GM19397 (cell line): ENCODE measurements around the gene RFTN1.

Experiments used
- ATAC-seq: cut with Tn5 transposase; IDR thresholded peaks from one replicate; pipeline ENCODE4 v1.9.1; 2021; ENCODE audit warnings: mild to moderate bottlenecking, moderate library complexity; ENCODE audit not compliant: unreplicated experiment

RFTN1 gene

GRCh38 chr3:16415911-16416476, 97.5 kb downstream of the RFTN1 start:
- no peak for ATAC-seq

GRCh38 chr3:16413321-16413720, 100.2 kb downstream of the RFTN1 start:
- ATAC-seq: no peak

- ATAC-seq: no peak
These were observed 101.2 kb downstream of the RFTN1 start for GRCh38 chr3:16412192-16412800.

GRCh38 chr3:16411441-16411840, 102.1 kb downstream of the RFTN1 start:
- no peak for ATAC-seq

- ATAC-seq: no peak
These were observed 102.8 kb downstream of the RFTN1 start for GRCh38 chr3:16410659-16411058.

DNA sequence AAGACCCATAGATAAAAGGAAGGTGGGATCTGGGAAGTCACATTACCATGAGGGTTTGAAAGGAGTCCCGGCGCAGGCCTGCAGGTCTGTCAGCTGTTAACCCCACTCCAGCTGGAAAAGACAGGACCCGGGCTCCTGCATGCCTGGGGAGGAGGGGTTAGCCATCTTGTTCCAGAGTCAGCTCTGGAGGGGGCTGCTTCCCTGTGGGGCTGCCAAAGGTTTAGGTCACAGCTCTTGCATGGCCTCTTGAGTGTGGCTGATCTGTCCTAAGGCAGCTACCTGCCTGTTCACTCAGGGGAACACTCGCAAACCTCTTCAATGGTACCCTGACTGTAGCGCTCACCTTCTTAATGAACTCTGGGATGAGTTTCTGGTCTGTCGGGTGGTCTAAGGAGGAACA, 104.5 kb downstream of the RFTN1 start:
- ATAC-seq: no peak

DNA sequence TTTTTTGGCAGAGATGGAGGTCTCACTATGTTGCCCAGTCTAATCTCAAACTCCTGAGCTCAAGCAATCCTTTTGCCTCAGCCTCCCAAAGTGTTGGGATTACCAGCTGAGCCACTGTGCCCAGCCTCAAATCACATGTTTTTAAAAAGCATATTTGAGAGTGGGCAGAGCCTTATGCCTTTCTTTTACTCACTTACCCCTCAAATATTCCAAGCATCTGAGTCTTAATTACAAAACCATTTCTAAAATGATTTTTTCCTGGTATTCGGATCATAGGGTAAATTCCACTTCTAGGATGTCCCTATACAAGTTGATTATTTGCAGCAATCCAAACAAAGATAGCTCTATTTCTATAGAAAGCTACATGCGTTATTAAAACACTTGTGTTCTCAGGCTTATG, 106.1 kb downstream of the RFTN1 start:
- ATAC-seq: no peak

DNA sequence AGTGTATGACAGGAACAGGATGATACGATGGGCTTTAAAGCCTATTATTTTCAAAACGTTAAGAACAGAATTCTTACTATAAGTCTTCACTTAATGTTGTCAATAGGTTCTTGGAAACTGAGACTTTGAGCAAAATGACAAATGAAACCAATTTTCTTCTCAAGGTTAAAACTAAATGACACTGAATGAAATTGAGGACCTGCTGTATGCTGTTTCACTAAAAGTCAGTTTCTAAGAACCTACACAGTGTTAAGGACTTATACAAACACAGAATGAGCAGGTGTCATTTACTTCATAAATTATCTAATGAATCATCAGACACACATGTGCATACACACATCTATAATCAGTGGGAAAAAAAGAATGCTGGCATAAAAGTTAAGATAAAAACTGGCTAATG, 106.9 kb downstream of the RFTN1 start:
- ATAC-seq: no peak

- no peak for ATAC-seq
These were observed 107.3 kb downstream of the RFTN1 start for GRCh38 chr3:16406166-16406565.

- ATAC-seq: no peak
These were observed 109.1 kb downstream of the RFTN1 start for GRCh38 chr3:16404349-16404895.

DNA sequence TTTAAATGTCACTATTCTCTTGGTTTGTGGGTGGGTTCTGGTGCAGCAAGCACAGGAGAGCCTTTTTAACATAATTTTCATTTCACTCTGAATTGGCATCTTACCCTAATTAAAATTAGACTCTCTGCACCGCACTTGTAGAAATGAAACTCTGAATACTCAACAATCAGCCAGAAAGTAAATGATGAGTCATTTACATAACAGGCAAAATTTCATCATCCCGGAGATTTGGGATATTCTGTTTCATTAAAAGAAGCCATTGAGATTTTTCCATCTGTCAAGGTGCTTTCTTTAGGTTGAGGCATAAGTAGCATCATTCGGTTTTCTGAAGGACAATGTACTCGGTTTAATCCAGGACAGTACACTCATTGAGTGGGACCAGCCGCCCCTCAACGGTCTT, 111.0 kb downstream of the RFTN1 start:
- ATAC-seq: no peak

DNA sequence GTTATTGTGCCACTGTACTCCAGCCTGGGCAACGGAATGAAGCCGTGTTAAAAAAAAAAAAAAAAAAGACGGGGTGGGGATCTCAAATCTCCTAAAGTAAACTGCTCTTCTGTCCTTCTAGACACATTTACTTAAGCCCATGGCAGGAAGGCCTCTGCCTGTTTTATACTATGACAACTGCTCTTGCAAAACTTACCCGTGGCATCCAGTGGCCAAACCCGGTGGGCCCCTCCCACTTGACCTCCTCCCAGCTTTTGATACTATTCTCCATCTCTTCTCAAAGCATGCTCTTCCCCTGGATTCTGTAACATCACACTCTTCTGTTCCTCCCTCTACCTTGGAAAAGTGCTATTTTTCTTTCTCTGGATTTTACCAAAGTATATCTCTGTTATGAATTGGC, 112.2 kb downstream of the RFTN1 start:
- ATAC-seq: no peak

GRCh38 chr3:16400106-16400931, 113.2 kb downstream of the RFTN1 start:
- ATAC-seq: no peak

GRCh38 chr3:16399473-16399872, 114.0 kb downstream of the RFTN1 start:
- no peak for ATAC-seq

DNA sequence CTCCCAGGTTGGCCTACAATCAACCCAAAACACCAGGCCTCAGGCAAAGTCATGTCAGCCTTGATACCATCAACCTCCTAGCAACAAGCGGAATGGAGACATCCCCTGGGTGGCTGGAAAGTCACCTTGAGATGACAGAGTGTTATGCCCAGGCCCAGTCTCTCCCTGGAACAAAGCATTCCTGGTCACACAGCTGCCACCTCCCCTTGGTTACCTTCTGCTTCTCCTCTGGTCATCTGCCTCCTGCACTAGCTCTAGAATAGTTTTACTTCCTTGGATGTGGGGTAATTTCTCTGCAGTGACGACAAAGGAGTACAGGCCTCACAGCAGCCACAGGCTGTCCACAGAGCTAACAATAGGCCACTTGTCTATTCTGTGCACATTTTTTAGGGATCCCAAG, 114.9 kb downstream of the RFTN1 start:
- ATAC-seq: no peak

- ATAC-seq: no peak
These were observed 117.3 kb downstream of the RFTN1 start for GRCh38 chr3:16396202-16396601.

GRCh38 chr3:16395212-16395611, 118.3 kb downstream of the RFTN1 start:
- no peak for ATAC-seq

GRCh38 chr3:16394639-16395038, 118.9 kb downstream of the RFTN1 start:
- ATAC-seq: no peak

DNA sequence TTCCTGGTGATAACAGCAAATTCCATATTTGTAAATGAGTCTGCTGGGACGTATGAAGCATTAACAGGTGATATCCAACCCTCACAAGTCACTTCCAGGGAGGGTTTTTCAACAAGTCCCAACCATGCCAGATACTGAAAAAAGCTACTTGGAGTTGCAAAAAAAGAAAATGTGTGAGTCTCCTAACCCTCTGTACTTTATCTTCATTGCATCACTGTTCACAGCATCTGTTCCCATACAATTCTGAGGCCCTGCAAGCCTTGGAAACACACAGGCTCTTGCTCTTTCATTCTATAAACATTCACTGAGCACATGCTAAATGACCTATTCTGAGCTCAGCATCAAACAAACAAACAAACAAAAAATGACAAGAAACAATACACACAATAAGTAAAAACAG, 120.8 kb downstream of the RFTN1 start:
- no peak for ATAC-seq

DNA sequence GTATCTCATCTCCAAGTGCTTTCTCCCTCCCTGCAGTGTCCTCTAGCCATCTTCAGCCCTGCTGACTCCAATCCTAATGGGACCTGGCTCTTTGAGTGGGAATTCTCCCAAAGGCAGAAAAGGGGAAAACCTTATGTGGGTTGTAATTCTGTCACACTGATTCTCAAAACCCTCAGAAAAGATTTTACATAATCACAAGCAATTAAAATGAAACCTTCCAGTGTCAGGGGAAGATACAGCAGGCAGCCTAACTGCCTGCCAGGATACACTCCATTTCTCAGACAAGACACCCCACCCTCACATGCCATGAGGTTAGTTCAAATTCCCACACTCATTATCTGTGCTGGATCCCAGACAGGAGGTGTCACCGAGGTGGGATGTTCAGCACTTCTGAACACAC, 121.4 kb downstream of the RFTN1 start:
- ATAC-seq: no peak

- ATAC-seq: no peak
These were observed 122.9 kb downstream of the RFTN1 start for GRCh38 chr3:16390581-16390980.

GRCh38 chr3:16388850-16389441, 124.6 kb downstream of the RFTN1 start:
- no peak for ATAC-seq
